Measurements from ENCODE around the gene ITPA. TPM values are rescaled to one million over a fixed set of nuclear protein-coding genes. Genes with fewer than 3 reads are reported as not detected.
A peak's percentile ranks its signal among the peaks of the same experiment; 100 is the strongest.

ITPA gene
- total and polyA plus RNA-seq, 2 of the 13 experiments (the other 11 are each of a cell fraction or from before 2014, with no cell fraction given), result 60.1 to 103 TPM

DNA sequence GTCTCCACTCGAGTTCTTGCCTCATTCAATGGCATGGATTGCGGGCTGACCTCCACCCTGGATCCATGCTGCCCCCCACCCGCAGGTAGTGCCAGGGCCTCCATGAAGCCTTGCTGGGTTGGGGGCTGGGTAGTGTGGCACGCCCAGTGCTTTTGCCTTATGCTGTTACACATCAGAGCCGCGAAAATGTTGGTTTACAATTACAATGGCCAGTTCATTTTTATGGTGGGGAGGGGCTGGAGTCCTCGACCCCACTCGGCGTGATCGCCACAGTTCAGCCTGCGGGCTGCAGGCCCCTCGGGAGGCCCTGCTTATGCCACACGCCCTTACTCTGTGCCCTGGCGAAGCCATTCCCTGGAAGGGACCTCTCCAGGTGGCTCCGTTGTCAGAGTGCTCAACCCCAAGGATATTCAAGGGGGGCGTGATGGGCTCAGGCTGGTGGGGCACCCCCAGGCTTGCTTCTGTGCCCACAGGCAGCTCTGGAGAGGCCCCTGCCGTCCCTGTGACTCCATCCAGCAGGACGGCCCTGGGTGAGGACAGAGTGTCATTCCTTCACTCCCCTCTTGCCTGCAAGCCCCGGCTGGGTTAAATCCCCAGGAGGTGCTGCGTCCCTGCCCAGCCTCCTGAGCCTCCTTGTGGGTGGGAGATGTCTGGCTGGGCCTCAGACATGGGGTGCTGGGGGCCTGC is 14.8 kb downstream of the ITPA start (continued):
- TF ChIP-seq GABPA (IDR thresholded peaks at IDR 0.05; ENCODE audit: low read depth, low read length), result no peak
- TF ChIP-seq GABPA (CRISPR knock-in tag; IDR thresholded peaks at IDR 0.05; ENCODE audit: low read depth), result no peak
- no peak for TF ChIP-seq MED13 (CRISPR knock-in tag; IDR thresholded peaks at IDR 0.05)
- TF ChIP-seq ZZZ3 (CRISPR knock-in tag; IDR thresholded peaks at IDR 0.05; ENCODE audit: borderline replicate concordance), result no peak
- TF ChIP-seq, protein P1, sequence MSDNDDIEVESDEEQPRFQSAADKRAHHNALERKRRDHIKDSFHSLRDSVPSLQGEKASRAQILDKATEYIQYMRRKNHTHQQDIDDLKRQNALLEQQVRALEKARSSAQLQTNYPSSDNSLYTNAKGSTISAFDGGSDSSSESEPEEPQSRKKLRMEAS (IDR thresholded peaks at IDR 0.05), result no peak
- no peak for TF ChIP-seq ZSCAN20 (CRISPR knock-in tag; IDR thresholded peaks at IDR 0.05; ENCODE audit: borderline replicate concordance)
- peak; percentile 16; the same call in 1 of the 2 replicates for TF ChIP-seq CEBPB (IDR thresholded peaks at IDR 0.05; ENCODE audit: borderline replicate concordance, low read depth, low read length)
- TF ChIP-seq, protein P2, sequence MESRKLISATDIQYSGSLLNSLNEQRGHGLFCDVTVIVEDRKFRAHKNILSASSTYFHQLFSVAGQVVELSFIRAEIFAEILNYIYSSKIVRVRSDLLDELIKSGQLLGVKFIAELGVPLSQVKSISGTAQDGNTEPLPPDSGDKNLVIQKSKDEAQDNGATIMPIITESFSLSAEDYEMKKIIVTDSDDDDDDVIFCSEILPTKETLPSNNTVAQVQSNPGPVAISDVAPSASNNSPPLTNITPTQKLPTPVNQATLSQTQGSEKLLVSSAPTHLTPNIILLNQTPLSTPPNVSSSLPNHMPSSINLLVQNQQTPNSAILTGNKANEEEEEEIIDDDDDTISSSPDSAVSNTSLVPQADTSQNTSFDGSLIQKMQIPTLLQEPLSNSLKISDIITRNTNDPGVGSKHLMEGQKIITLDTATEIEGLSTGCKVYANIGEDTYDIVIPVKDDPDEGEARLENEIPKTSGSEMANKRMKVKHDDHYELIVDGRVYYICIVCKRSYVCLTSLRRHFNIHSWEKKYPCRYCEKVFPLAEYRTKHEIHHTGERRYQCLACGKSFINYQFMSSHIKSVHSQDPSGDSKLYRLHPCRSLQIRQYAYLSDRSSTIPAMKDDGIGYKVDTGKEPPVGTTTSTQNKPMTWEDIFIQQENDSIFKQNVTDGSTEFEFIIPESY (CRISPR knock-in tag; IDR thresholded peaks at IDR 0.05), result peak; percentile 76
- TF ChIP-seq ZNF570 (CRISPR knock-in tag; IDR thresholded peaks at IDR 0.05; ENCODE audit: borderline replicate concordance), result no peak
- no peak for TF ChIP-seq ZEB1 (IDR thresholded peaks at IDR 0.05; ENCODE audit: insufficient replicate concordance, low read depth)
- TF ChIP-seq IRX3 (CRISPR knock-in tag; IDR thresholded peaks at IDR 0.05; ENCODE audit: borderline replicate concordance, low read depth), result no peak
- TF ChIP-seq MED1 (CRISPR knock-in tag; IDR thresholded peaks at IDR 0.05), result no peak
- TF ChIP-seq, protein P3, sequence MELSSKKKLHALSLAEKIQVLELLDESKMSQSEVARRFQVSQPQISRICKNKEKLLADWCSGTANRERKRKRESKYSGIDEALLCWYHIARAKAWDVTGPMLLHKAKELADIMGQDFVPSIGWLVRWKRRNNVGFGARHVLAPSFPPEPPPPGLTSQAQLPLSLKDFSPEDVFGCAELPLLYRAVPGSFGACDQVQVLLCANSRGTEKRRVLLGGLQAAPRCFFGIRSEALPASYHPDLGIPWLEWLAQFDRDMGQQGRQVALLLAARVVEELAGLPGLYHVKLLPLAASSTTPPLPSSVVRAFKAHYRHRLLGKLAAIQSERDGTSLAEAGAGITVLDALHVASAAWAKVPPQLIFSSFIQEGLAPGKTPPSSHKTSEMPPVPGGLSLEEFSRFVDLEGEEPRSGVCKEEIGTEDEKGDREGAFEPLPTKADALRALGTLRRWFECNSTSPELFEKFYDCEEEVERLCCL (CRISPR knock-in tag; IDR thresholded peaks at IDR 0.05; ENCODE audit: borderline replicate concordance), result no peak
- no peak for TF ChIP-seq ZNF773 (CRISPR knock-in tag; IDR thresholded peaks at IDR 0.05; ENCODE audit: borderline replicate concordance)
- TF ChIP-seq, protein P4, sequence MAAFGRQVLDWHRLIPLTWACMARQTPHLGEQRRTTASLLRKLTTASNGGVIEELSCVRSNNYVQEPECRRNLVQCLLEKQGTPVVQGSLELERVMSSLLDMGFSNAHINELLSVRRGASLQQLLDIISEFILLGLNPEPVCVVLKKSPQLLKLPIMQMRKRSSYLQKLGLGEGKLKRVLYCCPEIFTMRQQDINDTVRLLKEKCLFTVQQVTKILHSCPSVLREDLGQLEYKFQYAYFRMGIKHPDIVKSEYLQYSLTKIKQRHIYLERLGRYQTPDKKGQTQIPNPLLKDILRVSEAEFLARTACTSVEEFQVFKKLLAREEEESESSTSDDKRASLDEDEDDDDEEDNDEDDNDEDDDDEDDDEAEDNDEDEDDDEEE (CRISPR knock-in tag; IDR thresholded peaks at IDR 0.05), result peak; percentile 77
- no peak for TF ChIP-seq ZNF138 (CRISPR knock-in tag; IDR thresholded peaks at IDR 0.05; ENCODE audit: low read depth)
- TF ChIP-seq, protein P5, sequence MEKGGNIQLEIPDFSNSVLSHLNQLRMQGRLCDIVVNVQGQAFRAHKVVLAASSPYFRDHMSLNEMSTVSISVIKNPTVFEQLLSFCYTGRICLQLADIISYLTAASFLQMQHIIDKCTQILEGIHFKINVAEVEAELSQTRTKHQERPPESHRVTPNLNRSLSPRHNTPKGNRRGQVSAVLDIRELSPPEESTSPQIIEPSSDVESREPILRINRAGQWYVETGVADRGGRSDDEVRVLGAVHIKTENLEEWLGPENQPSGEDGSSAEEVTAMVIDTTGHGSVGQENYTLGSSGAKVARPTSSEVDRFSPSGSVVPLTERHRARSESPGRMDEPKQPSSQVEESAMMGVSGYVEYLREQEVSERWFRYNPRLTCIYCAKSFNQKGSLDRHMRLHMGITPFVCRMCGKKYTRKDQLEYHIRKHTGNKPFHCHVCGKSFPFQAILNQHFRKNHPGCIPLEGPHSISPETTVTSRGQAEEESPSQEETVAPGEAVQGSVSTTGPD (CRISPR knock-in tag; IDR thresholded peaks at IDR 0.05), result no peak
- TF ChIP-seq, protein P6, sequence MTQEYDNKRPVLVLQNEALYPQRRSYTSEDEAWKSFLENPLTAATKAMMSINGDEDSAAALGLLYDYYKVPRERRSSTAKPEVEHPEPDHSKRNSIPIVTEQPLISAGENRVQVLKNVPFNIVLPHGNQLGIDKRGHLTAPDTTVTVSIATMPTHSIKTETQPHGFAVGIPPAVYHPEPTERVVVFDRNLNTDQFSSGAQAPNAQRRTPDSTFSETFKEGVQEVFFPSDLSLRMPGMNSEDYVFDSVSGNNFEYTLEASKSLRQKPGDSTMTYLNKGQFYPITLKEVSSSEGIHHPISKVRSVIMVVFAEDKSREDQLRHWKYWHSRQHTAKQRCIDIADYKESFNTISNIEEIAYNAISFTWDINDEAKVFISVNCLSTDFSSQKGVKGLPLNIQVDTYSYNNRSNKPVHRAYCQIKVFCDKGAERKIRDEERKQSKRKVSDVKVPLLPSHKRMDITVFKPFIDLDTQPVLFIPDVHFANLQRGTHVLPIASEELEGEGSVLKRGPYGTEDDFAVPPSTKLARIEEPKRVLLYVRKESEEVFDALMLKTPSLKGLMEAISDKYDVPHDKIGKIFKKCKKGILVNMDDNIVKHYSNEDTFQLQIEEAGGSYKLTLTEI (CRISPR knock-in tag; conservative IDR thresholded peaks at IDR 0.05), result no peak
- TF ChIP-seq MED8 (CRISPR knock-in tag; IDR thresholded peaks at IDR 0.05; ENCODE audit: insufficient replicate concordance), result no peak
- TF ChIP-seq, protein P7, sequence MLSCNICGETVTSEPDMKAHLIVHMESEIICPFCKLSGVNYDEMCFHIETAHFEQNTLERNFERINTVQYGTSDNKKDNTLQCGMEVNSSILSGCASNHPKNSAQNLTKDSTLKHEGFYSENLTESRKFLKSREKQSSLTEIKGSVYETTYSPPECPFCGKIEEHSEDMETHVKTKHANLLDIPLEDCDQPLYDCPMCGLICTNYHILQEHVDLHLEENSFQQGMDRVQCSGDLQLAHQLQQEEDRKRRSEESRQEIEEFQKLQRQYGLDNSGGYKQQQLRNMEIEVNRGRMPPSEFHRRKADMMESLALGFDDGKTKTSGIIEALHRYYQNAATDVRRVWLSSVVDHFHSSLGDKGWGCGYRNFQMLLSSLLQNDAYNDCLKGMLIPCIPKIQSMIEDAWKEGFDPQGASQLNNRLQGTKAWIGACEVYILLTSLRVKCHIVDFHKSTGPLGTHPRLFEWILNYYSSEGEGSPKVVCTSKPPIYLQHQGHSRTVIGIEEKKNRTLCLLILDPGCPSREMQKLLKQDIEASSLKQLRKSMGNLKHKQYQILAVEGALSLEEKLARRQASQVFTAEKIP (CRISPR knock-in tag; IDR thresholded peaks at IDR 0.05; ENCODE audit: borderline replicate concordance), result no peak

All from HepG2 (cell line).